Stomach (tissue), 9 donors: ENCODE results near the gene ERC2. TPM values are rescaled to one million over a fixed set of nuclear protein-coding genes. Genes with fewer than 3 reads are reported as not detected.

Experiments
- DNase-seq, 2 donors: peaks; one replicate each; pipeline versions ENCODE4 v3.0.0 to v3.0.0-alpha.2; 2013 to 2019
- H3K27ac ChIP-seq, 5 donors: fragments of 200-600 bp in 4 of 5; sonication (generic) in 4 of 5; one replicate each; pipeline ENCODE4 v1.5.1; 2013 to 2019; ENCODE audit warnings: mild to moderate bottlenecking in 1 of 5, moderate library complexity in 1 of 5
- H3K27me3 ChIP-seq, 3 donors: fragments of 200-600 bp; sonication (generic); one replicate each; pipeline ENCODE4 v1.5.1; 2017 to 2019; ENCODE audit warnings: mixed run types in 1 of 3
- H3K36me3 ChIP-seq, 4 donors: fragments of 200-600 bp; sonication (generic); 1 replicate in 3 of 4; 2 replicates in 1 of 4; pipeline ENCODE4 v1.5.1; 2016 to 2019
- H3K4me1 ChIP-seq, 4 donors: fragments of 200-600 bp; sonication (generic); one replicate each; pipeline ENCODE4 v1.5.1; 2016 to 2019
- H3K4me3 ChIP-seq, 4 donors: fragments of 200-600 bp; sonication (generic) in 3 of 4; one replicate each; pipeline ENCODE4 v1.5.1; 2016 to 2019; ENCODE audit warnings: mild to moderate bottlenecking in 1 of 4
- H3K9me3 ChIP-seq, 4 donors: fragments of 200-600 bp; sonication (generic); one replicate each; pipeline ENCODE4 v1.5.1; 2016 to 2019
- CTCF ChIP-seq, 7 experiments: fragments of 450-650 bp in 4 of 7; fragments of 200-600 bp in 3 of 7; sonication (generic) in 3 of 7; IDR thresholded peaks; one replicate each; pipeline ENCODE4 v1.5.1; 2016 to 2019; ENCODE audit warnings: antibody characterized with exemption in 7 of 7, control low read depth in 2 of 7, mild to moderate bottlenecking in 1 of 7
- EP300 ChIP-seq: sonication (generic); formaldehyde crosslinking; IDR thresholded peaks from one replicate; pipeline ENCODE4 v1.6.1; 2017; ENCODE audit warnings: antibody characterized with exemption
- POLR2A ChIP-seq, 4 donors: fragments of 450-650 bp; IDR thresholded peaks; one replicate each; pipeline ENCODE4 v1.6.1; 2016; ENCODE audit warnings: antibody characterized with exemption in 4 of 4, control low read depth in 2 of 4, mild to moderate bottlenecking in 1 of 4, moderate library complexity in 1 of 4
- POLR2AphosphoS5 ChIP-seq, 3 donors: sonication (generic); formaldehyde crosslinking; IDR thresholded peaks; one replicate each; pipeline ENCODE4 v1.6.1; 2016; ENCODE audit warnings: antibody characterized with exemption in 3 of 3
- WGBS, 5 donors: extraction: QIAGEN DNeasy Blood & Tissue Kit in 3 of 5; methylation state at CpG; one replicate each; pipeline versions ENCODE4 v1.1.5 to v1.1.7; 2013 to 2018; 5-methylcytosine and 5-hydroxymethylcytosine counted together
- intact Hi-C: fragments of 100-400 bp; cut with DNase I; formaldehyde crosslinking; loops from one replicate; pipeline ENCODE4 v1.15.1; 2023; ENCODE audit warnings: low total_unique reads
- polyA plus RNA-seq, 3 donors: library from polyadenylated mRNA; stranded (reverse); fragments of 200-250 nt; gene quantifications; one replicate each; pipeline ENCODE4 v1.2.3, GENCODE V29; 2013
- total RNA-seq, 5 donors: library from RNA; depleted of rRNA; stranded (reverse); fragments of >200 nt; gene quantifications; one replicate each; pipeline versions ENCODE4 v1.1.0 to v1.2.3, GENCODE V29; 2014 to 2016
- donor health status: healthy with polysubstance abuse.
- donor health status: Bipolar disorder and iron deficiency.
- donor health status: healthy.

Gene ERC2
- total and polyA plus RNA-seq, 8 donors, result 0.43 to 3.1 (median 1.3) TPM; not detected in 2

GRCh38 chr3:56111606-56112304, 356.5 kb downstream of the ERC2 start:
- WGBS, 5 donors, result 42 to 59% (median 48%) methylated on average over 3 of the region's 3 CpGs
- Histone ChIP-seq H3K27ac (no peak overlapping the region), H3K36me3 (no peaks in the 10 kb centered on the region), H3K4me1 (no peaks in the 10 kb centered on the region), H3K27me3 (no peaks in the 10 kb centered on the region), H3K4me3 (no peak overlapping the region), H3K9me3 (peaks cover 9 to 18% (median 13%) of the 10 kb centered on the region in 4 donors)
- peak in 1 of 2 donors; percentile 8 for DNase-seq
- TF ChIP-seq EP300 (no peak), CTCF (IDR thresholded peaks at IDR 0.05) (no peak), POLR2A (IDR thresholded peaks at IDR 0.05) (no peak), POLR2AphosphoS5 (IDR thresholded peaks at IDR 0.05) (no peak)
- intact Hi-C loops, result no loop called here

GRCh38 chr3:56110886-56111285, 357.4 kb downstream of the ERC2 start:
- no peak for TF ChIP-seq POLR2A (IDR thresholded peaks at IDR 0.05)
- no peak for TF ChIP-seq EP300
- no peak for TF ChIP-seq POLR2AphosphoS5 (IDR thresholded peaks at IDR 0.05)
- TF ChIP-seq CTCF (IDR thresholded peaks at IDR 0.05), result no peak
- Histone ChIP-seq H3K36me3 (no peaks in the 10 kb centered on the region), H3K4me3 (no peak overlapping the region), H3K27ac (no peak overlapping the region), H3K27me3 (no peaks in the 10 kb centered on the region), H3K9me3 (peaks cover 9 to 17% (median 13%) of the 10 kb centered on the region in 4 donors), H3K4me1 (no peaks in the 10 kb centered on the region)
- no peak for DNase-seq
- WGBS, 5 donors, result 60 to 78% (median 63%) methylated on average over 3 of the region's 3 CpGs
- intact Hi-C loops, result no loop called here

- no peak for DNase-seq
- no peaks in the 10 kb centered on the region for H3K9me3 ChIP-seq
- H3K4me1 ChIP-seq, result no peaks in the 10 kb centered on the region
- TF ChIP-seq POLR2A (IDR thresholded peaks at IDR 0.05), result no peak
- TF ChIP-seq CTCF (IDR thresholded peaks at IDR 0.05), result no peak
- TF ChIP-seq POLR2AphosphoS5 (IDR thresholded peaks at IDR 0.05), result no peak
- no peak for TF ChIP-seq EP300
- H3K36me3 ChIP-seq, result no peaks in the 10 kb centered on the region
- intact Hi-C loops, result no loop called here
- H3K27me3 ChIP-seq, result no peaks in the 10 kb centered on the region
- H3K27ac ChIP-seq, result no peak overlapping the region
- H3K4me3 ChIP-seq, result no peak overlapping the region
Measured at GRCh38 chr3:56107157-56107556, 361.1 kb downstream of the ERC2 start.

- no peak overlapping the region for H3K4me3 ChIP-seq
- TF ChIP-seq EP300, result no peak
- TF ChIP-seq POLR2AphosphoS5 (IDR thresholded peaks at IDR 0.05), result no peak
- no peak for TF ChIP-seq CTCF (IDR thresholded peaks at IDR 0.05)
- no peak for TF ChIP-seq POLR2A (IDR thresholded peaks at IDR 0.05)
- intact Hi-C loops, result no loop called here
- DNase-seq, result no peak
- H3K4me1 ChIP-seq, result no peaks in the 10 kb centered on the region
- no peak overlapping the region for H3K27ac ChIP-seq
- H3K36me3 ChIP-seq, result no peaks in the 10 kb centered on the region
- no peaks in the 10 kb centered on the region for H3K27me3 ChIP-seq
- 62 to 86% (median 82%) methylated on average over 6 of the region's 6 CpGs for WGBS, 5 donors
- H3K9me3 ChIP-seq, result no peaks in the 10 kb centered on the region
Measured at GRCh38 chr3:56102032-56102431, 366.2 kb downstream of the ERC2 start.
